IMR-90 (cell line): ENCODE data around the gene HMCN1.

Experiments
- BHLHE40 ChIP-seq: fragments of 150-350 bp; IDR thresholded peaks from 2 replicates; pipeline ENCODE4 v1.6.1; 2016; ENCODE audit warnings: mild to moderate bottlenecking, low read depth, low read length
- CEBPB ChIP-seq: IDR thresholded peaks from 2 replicates; pipeline ENCODE4 v1.6.1; 2012; ENCODE audit warnings: low read depth, low read length, improper control_type of control experiment
- CHD1 ChIP-seq: IDR thresholded peaks from 2 replicates; pipeline ENCODE4 v1.6.1; 2012; ENCODE audit warnings: low read depth, low read length, improper control_type of control experiment
- CTCF ChIP-seq: conservative IDR thresholded peaks from 2 replicates; pipeline ENCODE4 v1.5.1; 2012; ENCODE audit warnings: mild to moderate bottlenecking, low read depth, low read length, improper control_type of control experiment
- ELK1 ChIP-seq: fragments of 150-350 bp; IDR thresholded peaks from 2 replicates; pipeline ENCODE4 v1.6.1; 2016; ENCODE audit warnings: low read depth, mild to moderate bottlenecking, low read length, moderate library complexity, borderline replicate concordance
- MAFK ChIP-seq: IDR thresholded peaks from 2 replicates; pipeline ENCODE4 v1.6.1; 2012; ENCODE audit warnings: low read depth, low read length, improper control_type of control experiment
- MAZ ChIP-seq: IDR thresholded peaks from 2 replicates; pipeline ENCODE4 v1.6.1; 2012; ENCODE audit warnings: low read depth, mild to moderate bottlenecking, low read length, improper control_type of control experiment, moderate library complexity, borderline replicate concordance
- MXI1 ChIP-seq: IDR thresholded peaks from 2 replicates; pipeline ENCODE4 v1.6.1; 2012; ENCODE audit warnings: low read depth, mild to moderate bottlenecking, low read length, moderate library complexity, borderline replicate concordance
- NFE2L2 ChIP-seq: fragments of 150-350 bp; IDR thresholded peaks from 2 replicates; pipeline ENCODE4 v1.6.1; 2016; ENCODE audit warnings: low read depth, mild to moderate bottlenecking, low read length
- POLR2A ChIP-seq: IDR thresholded peaks from 2 replicates; pipeline ENCODE4 v1.6.1; 2012; ENCODE audit warnings: mild to moderate bottlenecking, low read depth, low read length
- RAD21 ChIP-seq: IDR thresholded peaks from 2 replicates; pipeline ENCODE4 v1.6.1; 2012; ENCODE audit warnings: low read length, improper control_type of control experiment
- RFX5 ChIP-seq: IDR thresholded peaks from 2 replicates; pipeline ENCODE4 v1.8.0; 2012; ENCODE audit warnings: low read depth, mild to moderate bottlenecking, low read length, moderate library complexity
- SMC3 ChIP-seq: fragments of 150-350 bp; IDR thresholded peaks from 2 replicates; pipeline ENCODE4 v1.6.1; 2016; ENCODE audit warnings: low read depth, mild to moderate bottlenecking, antibody characterized with exemption, low read length, moderate library complexity
- USF2 ChIP-seq: fragments of 150-350 bp; IDR thresholded peaks from 2 replicates; pipeline ENCODE4 v1.6.1; 2017; ENCODE audit warnings: mild to moderate bottlenecking, antibody characterized with exemption, low read length, low read depth

GRCh38 chr1:186218654-186219352 lies 484.6 kb downstream of the HMCN1 start:
- TF ChIP-seq CTCF (no peak), BHLHE40 (no peak), NFE2L2 (no peak), CEBPB (no peak), SMC3 (no peak), POLR2A (no peak), USF2 (no peak), RFX5 (no peak), MAFK (no peak), CHD1 (no peak), MAZ (no peak), MXI1 (no peak), ELK1 (no peak), RAD21 (no peak)
